ENCODE measurements around the gene GP2.

GRCh38 chr16:20308801-20309590 lies 18.3 kb downstream of the GP2 start:
- TF ChIP-seq FOXM1 (IDR thresholded peaks at IDR 0.05; ENCODE audit: borderline replicate concordance) (no peak), ELF4 (IDR thresholded peaks at IDR 0.05) (no peak), FOXA1 (IDR thresholded peaks at IDR 0.05) (no peak), SP1 (IDR thresholded peaks at IDR 0.05) (no peak), BHLHE40 (IDR thresholded peaks at IDR 0.05; ENCODE audit: borderline replicate concordance) (no peak), ARNT (IDR thresholded peaks at IDR 0.05) (no peak)

All from HEK293T (cell line).